Ishikawa (cell line): Measurements from ENCODE around the gene SLC11A1.

ENCODE experiments used
- CEBPB ChIP-seq: IDR thresholded peaks from 2 replicates; pipeline ENCODE4 v1.6.1; 2012
- CREB1 ChIP-seq: IDR thresholded peaks from 2 replicates; pipeline ENCODE4 v1.6.1; 2012; ENCODE audit warnings: low read depth
- EGR1 ChIP-seq: IDR thresholded peaks from 2 replicates; pipeline ENCODE4 v1.6.1; 2012
- EP300 ChIP-seq: IDR thresholded peaks from 2 replicates; pipeline ENCODE4 v1.6.1; 2012; ENCODE audit warnings: borderline replicate concordance
- FOXM1 ChIP-seq: IDR thresholded peaks from 2 replicates; pipeline ENCODE4 v1.6.1; 2012; ENCODE audit warnings: low read depth, borderline replicate concordance
- NFIC ChIP-seq: IDR thresholded peaks from 2 replicates; pipeline ENCODE4 v1.6.1; 2012
- RAD21 ChIP-seq: IDR thresholded peaks from 2 replicates; pipeline ENCODE4 v1.6.1; 2012; ENCODE audit warnings: low read depth
- TAF1 ChIP-seq: IDR thresholded peaks from 2 replicates; pipeline ENCODE4 v1.6.1; 2012; ENCODE audit warnings: low read depth, mild to moderate bottlenecking
- TCF12 ChIP-seq: IDR thresholded peaks from 2 replicates; pipeline ENCODE4 v1.6.1; 2012; ENCODE audit warnings: low read depth
- TEAD4 ChIP-seq: IDR thresholded peaks from 2 replicates; pipeline ENCODE4 v1.6.1; 2012
- YY1 ChIP-seq: IDR thresholded peaks from 2 replicates; pipeline ENCODE4 v1.6.1; 2012; ENCODE audit warnings: low read depth
- ZBTB7A ChIP-seq: IDR thresholded peaks from 2 replicates; pipeline ENCODE4 v1.6.1; 2012; ENCODE audit warnings: low read depth
- TF ChIP-seq, protein P1 (sequence below): IDR thresholded peaks from 2 replicates; pipeline ENCODE4 v1.6.1; 2012; ENCODE audit warnings: low read depth, mild to moderate bottlenecking
- TF ChIP-seq, protein P2 (sequence below): IDR thresholded peaks from 2 replicates; pipeline ENCODE4 v1.6.1; 2012
- TF ChIP-seq, protein P3 (sequence below): IDR thresholded peaks from 2 replicates; pipeline ENCODE4 v1.6.1; 2012

SLC11A1 gene

DNA sequence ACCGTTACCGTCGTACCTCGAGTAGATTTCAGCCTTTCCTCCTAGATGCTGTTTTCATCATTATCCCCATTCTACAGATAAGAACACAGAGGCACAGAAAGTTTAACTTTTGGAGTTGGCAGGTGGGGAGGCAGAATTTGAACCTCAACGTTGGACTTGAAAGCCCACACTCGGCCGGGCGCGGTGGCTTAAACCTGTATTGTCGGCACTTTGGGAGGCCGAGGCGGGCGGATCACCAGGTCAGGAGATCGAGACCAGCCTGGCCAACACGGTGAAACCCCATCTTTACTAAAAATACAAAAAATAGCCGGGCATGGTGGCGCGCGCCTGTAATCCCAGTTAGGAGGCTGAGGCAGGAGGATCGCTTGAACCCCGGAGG, 13.9 kb upstream of the SLC11A1 start:
- no peak for TF ChIP-seq RAD21
- no peak for TF ChIP-seq TCF12
- no peak for TF ChIP-seq TEAD4

DNA sequence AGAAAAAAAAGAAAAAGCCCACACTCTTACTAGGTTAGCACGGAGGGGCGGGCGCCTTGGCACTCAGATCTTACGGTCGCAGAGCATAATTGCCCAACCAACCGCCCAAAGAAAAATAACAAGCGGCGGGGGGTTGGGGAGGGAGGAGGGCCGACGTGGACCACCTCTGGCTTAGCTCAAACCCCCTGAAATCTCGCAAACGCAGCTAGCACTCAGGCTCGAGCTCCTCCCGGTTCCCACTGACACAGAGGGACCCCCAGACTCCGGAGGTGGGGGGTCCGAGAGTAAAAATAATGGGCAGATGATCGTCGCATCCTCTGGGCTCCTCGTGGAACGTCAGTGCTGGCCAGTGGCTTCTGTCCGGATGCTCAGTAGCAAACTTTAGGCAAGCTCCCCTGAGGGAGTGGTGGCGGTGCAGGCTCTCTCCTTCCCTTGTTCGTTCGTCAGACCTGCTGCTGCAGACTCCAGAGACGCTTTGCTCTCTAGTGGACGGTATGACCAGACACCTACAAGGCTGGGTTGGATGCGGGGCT, 13.4 kb upstream of the SLC11A1 start:
- no peak for TF ChIP-seq CREB1
- TF ChIP-seq, protein P1, sequence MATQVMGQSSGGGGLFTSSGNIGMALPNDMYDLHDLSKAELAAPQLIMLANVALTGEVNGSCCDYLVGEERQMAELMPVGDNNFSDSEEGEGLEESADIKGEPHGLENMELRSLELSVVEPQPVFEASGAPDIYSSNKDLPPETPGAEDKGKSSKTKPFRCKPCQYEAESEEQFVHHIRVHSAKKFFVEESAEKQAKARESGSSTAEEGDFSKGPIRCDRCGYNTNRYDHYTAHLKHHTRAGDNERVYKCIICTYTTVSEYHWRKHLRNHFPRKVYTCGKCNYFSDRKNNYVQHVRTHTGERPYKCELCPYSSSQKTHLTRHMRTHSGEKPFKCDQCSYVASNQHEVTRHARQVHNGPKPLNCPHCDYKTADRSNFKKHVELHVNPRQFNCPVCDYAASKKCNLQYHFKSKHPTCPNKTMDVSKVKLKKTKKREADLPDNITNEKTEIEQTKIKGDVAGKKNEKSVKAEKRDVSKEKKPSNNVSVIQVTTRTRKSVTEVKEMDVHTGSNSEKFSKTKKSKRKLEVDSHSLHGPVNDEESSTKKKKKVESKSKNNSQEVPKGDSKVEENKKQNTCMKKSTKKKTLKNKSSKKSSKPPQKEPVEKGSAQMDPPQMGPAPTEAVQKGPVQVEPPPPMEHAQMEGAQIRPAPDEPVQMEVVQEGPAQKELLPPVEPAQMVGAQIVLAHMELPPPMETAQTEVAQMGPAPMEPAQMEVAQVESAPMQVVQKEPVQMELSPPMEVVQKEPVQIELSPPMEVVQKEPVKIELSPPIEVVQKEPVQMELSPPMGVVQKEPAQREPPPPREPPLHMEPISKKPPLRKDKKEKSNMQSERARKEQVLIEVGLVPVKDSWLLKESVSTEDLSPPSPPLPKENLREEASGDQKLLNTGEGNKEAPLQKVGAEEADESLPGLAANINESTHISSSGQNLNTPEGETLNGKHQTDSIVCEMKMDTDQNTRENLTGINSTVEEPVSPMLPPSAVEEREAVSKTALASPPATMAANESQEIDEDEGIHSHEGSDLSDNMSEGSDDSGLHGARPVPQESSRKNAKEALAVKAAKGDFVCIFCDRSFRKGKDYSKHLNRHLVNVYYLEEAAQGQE = no peak
- TF ChIP-seq, protein P2, sequence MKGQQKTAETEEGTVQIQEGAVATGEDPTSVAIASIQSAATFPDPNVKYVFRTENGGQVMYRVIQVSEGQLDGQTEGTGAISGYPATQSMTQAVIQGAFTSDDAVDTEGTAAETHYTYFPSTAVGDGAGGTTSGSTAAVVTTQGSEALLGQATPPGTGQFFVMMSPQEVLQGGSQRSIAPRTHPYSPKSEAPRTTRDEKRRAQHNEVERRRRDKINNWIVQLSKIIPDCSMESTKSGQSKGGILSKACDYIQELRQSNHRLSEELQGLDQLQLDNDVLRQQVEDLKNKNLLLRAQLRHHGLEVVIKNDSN = no peak
- TF ChIP-seq YY1 = no peak
- no peak for TF ChIP-seq EGR1
- TF ChIP-seq CEBPB = no peak
- no peak for TF ChIP-seq TEAD4
- no peak for TF ChIP-seq NFIC
- TF ChIP-seq TAF1 = no peak
- TF ChIP-seq, protein P3, sequence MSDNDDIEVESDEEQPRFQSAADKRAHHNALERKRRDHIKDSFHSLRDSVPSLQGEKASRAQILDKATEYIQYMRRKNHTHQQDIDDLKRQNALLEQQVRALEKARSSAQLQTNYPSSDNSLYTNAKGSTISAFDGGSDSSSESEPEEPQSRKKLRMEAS = no peak
- no peak for TF ChIP-seq TCF12

DNA sequence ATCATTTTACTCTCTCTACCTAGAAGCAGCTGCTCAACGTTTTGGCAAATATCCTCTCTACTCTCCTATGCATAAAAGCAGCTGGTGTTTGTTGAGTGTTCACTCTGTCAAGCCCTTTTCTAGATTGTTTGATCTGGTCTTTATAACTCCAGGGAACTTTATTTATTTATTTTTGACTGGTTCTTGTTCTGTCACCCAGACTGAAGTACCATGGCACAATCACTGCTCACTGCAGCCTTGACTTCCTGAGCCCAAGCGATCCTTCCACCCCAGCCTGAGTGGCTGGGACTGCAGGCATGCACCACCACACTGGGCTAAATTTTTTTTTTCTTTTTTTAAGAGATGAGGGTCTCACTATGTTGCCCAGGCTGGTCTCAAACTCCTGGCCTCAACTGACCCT, 12.7 kb upstream of the SLC11A1 start:
- TF ChIP-seq EGR1 (no peak), TEAD4 (no peak)
- TF ChIP-seq, protein P3 = no peak

DNA sequence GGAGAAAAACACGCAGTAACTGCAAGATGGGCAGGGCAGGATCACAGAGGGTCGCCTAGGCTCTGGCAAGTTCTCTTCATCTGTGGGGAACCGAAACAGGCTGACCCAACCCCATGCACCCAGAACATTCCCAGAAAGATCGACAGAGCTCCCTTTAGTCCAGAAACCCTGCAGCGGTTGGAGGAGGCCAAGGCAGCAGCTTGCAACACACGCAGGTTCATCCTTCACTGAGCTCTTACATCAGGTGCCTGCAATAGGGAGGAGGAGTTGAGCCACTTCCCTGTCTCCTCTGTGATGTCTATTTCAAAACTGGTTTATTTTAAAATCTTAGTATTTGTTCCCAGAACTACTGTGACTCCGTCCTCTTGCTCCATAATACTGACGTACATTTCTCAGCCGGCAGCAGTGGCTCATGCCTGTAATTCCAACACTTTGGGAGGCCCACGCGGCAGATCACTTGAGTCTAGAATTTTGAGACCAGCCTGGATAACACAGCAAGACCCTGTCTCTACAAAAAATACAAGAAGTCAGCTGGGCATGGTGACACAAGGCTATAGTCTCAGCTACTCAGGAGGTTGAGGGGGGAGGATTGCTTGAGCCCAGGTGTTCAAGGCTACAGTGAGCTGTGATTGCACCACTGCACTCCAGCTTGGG, 11.5 kb upstream of the SLC11A1 start:
- TF ChIP-seq RAD21 (no peak), EGR1 (no peak), FOXM1 (no peak), NFIC (no peak), CEBPB (no peak), TCF12 (no peak), ZBTB7A (no peak), TEAD4 (no peak), TAF1 (no peak)
- TF ChIP-seq, protein P1 = no peak
- TF ChIP-seq, protein P3 = no peak

DNA sequence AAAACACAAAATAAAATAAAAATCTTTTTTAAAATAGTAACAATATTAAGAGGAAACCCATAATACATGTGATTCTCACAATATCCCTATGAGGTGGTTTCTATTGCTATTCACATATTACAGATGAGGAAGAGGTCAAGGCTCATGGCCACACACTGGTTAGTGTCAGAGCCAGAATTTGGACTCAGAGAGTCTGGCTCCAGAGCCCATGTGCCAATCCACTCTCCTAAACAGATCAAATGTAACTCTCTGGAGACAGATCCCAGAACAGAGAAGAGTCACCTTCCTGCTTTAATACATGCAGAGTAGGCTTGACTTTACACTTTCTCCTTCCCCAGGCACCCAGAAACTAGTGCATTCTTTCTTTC, 10.1 kb upstream of the SLC11A1 start:
- TF ChIP-seq NFIC (no peak), ZBTB7A (no peak), YY1 (no peak), FOXM1 (no peak), TEAD4 (no peak), TCF12 (no peak), CREB1 (no peak), RAD21 (no peak), CEBPB (no peak), EGR1 (no peak), TAF1 (no peak), EP300 (no peak)
- TF ChIP-seq, protein P1 = no peak
- TF ChIP-seq, protein P3 = no peak
- TF ChIP-seq, protein P2 = no peak
